GM19438 (cell line): ENCODE results near the gene GATB.
"Not testable (repeated sequence)": the region's sequence is repeated elsewhere in the genome, so short reads cannot be mapped to it uniquely, and the experiment has no call there.

Experiments used
- ATAC-seq: cut with Tn5 transposase; IDR thresholded peaks from one replicate; pipeline ENCODE4 v1.9.1; 2021; ENCODE audit warnings: low read depth; ENCODE audit not compliant: unreplicated experiment

Gene GATB

DNA sequence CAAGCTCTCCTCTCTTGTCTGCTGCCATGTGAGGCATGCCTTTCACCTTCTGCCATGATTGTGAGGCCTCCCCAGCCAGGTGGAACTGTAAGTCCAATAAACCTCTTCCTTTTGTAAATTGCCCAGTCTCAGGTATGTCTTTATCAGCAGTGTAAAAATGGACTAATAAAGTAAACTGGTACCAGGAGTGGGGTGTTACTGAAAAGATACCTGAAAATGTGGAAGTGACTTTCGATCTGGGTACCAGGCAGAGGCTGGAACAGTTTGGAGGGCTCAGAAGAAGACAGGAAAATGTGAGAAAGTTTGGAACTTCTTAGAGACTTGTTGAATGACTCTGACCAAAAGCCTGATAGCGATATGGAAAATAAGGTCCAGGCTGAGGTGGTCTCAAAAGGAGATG, 24.0 kb downstream of the GATB start:
- not testable (repeated sequence) for ATAC-seq

DNA sequence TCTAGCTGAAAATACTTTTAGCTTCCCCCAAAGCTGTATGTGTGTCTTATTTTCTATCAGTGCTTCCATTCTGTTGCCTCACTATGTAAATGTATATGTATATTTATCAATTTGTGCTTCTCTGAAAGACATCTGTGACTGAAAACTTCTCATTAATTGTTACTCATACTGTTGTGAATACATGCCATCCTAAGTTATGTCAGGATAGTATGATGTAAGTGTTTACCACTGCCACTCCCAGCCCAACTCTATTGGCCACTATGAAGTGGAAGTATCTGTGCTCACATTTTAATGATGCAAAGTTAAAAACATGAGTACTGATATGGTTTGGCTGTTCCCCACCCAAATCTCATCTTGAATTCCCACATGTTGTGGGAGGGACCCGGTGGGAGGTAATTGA, 24.4 kb downstream of the GATB start:
- ATAC-seq, result no peak

DNA sequence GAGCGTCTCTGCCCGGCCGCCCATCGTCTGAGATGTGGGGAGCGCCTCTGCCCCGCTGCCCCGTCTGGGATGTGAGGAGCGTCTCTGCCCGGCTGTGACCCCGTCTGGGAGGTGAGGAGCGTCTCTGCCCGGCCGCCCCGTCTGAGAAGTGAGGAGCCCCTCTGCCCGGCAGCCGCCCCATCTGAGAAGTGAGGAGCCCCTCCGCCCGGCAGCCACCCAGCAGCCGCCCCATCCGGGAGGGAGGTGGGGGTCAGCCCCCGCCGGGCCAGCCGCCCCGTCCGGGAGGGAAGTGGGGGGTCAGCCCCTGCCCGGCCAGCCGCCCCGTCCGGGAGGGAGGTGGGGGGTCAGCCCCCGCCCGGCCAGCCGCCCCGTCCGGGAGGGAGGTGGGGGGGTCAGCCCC, 29.1 kb downstream of the GATB start:
- ATAC-seq, result not testable (repeated sequence)

DNA sequence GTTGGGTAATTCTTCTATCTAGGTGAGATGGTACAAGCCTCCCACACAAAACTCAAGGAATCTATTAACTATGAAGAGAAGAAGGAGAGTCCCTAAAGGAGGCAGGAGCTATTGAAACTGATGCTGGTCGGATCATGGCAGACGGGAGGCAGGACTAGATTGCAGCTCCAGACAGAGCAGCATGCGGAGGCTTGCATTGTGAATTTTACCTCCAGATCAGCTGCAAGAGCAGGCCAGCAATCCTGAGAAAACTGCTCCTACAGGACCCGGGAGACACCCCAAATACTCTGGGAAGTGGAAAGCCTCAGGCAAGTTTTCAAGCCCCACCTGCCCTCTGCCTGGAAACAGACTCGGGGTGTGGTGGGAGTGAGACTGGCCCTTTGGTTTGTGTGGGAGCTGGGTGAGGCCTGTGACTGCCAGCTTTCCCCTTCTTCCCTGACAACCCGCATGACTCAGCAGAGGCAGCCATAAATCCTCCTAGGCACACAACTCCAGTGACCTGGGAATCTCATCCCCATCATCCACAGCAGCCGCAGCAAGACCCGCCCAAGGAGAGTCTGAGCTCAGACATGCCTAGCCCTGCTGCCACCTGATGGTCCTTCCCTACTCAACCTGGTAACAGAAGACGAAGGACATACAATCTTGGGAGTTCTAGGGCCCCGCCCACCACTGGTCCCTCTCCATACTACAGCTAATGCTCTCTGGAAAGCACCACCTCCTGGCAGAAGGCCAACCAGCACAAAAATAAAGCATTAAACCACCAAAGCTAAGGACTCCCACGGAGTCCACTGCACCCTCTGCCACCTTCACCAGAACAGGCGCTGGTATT, 30.9 kb downstream of the GATB start:
- no peak for ATAC-seq

DNA sequence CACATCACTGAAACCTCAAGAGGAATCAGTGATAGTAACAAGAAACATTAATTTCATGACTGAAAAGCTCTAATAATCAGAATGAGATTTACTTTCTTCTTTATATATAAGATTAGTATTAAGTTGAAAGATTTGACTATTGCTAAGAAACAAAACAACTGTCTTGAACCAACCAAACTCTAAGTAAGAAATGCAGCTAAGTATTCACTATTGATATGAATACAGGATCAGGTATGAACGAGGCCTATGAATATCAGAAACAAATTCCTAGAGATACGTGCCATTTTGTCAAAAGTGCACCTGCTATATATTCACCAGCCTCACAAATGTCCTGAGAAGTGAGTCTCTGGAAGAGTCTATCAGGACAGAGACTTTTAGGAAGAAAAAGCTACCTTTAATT, 32.1 kb downstream of the GATB start:
- no peak for ATAC-seq

DNA sequence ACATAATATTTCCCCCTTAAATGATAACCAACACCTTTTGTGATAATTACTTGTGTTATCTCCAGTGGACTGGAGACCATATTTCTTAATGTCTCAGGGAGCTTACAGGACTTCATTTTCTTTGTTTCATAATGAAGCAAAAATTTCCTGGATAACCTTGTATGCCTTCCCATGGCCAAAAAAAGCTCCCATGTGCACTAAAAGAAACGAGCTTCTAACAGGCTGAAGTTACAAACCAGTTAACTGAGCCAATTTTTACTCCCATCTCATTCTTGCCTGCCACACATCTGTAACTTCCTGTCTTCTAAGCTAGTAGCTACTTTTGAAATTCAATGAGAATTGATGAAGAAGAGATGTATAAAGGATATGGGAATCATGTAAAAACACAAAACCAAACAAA, 32.8 kb downstream of the GATB start:
- ATAC-seq, result no peak

DNA sequence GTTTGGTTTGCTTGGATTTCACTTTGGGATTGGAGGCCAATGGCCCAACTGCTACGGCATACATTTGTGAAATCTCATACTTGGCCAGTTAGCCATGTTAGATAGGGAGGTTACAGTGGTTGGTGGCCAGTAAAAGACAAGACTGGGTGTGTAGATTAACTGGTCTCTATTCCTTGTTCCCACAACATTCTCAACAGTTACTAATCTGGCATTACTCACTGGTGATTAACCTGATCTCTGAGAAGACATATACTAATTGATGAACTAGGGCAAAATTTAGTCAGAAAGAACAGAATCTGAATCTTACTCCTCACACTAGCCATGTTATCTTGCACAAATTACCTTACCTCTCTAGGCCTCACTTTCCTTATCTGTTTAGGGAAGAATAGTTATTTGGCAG, 33.4 kb downstream of the GATB start:
- no peak for ATAC-seq

DNA sequence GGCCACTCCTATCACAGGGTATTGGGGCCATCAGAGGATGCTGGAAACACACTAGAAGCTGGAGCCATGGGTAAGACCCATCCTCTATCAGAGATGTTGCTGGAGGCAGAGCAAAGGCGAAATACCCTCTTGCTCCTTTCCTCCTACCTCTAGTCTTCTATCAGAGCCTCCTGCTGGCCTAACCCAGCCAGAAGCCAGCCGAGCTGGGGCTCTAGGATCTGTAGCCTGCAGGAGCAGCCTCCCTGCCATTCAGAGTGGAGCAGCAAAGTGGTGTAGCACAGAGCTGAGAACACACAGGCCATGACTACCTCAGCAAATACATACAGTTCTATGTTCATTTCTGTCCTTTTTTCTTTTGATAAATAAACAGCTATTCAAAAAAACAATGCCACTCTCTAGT, 35.7 kb downstream of the GATB start:
- no peak for ATAC-seq

DNA sequence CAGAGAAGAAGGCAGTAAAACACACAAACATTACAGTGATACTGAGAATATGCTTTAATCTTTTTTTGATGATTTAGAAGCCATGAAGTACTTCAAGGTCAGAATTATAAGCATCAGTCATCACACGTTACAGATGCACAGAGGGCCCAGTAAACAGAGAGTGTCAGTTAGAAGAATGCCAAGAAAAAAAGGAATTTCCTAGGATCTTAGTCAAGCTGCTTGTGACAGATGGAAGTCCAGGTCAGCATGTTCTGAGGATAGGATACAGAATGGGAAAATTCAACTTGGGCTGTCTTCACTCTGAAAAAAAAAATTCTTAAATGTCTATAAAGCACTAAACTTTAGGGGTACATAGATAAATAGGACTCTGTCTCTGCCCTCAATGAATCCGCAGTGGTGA, 38.9 kb downstream of the GATB start:
- ATAC-seq, result no peak

DNA sequence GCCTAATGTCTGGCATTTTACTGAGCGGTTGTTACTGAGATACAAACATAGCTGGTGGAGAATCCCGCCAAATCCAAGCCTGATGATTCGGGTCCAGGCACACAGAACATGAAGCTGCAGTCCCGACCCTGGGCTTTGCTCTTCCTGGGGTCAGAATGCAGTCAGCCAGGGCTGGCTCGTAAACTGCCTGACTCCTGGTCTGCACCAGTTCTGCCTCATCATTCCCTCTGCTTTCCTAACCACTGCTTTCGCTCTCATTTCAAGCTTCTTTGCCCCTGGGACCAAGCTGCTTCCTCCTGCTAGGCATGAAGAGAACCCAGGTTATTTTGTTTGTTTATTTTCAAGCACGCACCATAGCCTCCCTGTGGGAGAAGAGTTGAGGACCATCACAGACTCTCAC, 39.3 kb downstream of the GATB start:
- ATAC-seq, result no peak

DNA sequence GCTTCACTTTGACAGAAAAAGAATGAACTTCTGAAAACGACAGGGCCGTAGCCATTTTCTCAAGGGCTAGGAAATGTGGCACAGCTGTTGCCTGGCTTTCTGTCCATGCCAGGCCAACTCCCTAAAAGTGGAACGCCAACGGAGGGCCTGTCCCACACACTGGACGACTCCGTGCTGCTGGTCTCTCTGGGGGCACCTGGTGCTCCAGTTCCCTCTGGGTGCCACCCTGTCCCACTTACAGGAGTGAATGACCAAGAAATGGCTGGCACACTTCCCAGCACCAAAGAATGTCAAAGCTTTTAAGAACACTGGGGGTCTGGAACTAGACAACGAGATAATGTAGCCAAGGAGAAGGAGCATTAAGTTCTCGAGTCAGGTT, 40.9 kb downstream of the GATB start:
- ATAC-seq, result no peak

DNA sequence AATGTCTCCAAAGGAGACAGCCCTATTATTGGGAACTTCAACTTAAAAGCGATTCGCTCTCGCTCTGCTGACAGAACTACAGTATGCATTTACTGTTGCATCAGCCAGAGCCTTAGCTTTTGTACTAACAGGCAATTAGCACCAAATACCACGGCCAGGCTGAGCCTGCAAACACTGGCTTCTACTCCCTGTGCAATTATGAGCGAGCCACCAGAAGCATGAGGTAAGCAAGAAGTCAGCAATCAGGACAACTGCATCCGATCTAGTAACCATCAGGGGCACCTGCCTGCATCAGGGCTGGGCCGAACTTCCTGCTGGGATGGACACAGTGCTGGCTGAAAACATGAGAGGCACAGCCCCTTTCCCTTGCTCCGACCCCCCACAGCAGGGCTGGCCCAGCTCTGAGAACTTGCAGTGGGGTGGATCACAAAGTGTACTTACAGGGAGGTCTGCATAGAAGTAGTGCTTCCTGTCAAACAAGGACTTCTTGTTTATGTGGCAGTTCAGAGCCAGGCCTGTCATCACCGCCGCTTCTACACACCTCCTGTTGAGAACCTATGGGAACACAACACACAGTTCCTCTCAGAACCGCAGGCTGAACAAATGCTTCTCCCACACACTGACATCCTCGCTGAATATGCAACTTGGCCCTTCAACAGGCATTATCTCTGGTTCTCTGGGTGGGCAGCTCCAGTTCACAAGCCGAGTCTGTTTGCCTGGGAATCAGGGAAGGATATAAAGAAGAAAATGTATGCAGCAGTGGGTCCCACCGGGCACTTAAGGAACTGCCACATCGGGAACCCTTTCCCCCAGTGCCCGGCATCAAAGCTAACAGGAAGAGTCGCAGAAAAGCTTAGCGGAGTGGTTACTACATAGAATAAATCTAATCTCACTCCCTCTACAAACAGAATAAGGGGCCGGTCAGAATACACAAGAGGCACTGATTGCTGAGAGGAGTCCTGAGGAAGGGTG, 41.5 kb downstream of the GATB start:
- no peak for ATAC-seq

DNA sequence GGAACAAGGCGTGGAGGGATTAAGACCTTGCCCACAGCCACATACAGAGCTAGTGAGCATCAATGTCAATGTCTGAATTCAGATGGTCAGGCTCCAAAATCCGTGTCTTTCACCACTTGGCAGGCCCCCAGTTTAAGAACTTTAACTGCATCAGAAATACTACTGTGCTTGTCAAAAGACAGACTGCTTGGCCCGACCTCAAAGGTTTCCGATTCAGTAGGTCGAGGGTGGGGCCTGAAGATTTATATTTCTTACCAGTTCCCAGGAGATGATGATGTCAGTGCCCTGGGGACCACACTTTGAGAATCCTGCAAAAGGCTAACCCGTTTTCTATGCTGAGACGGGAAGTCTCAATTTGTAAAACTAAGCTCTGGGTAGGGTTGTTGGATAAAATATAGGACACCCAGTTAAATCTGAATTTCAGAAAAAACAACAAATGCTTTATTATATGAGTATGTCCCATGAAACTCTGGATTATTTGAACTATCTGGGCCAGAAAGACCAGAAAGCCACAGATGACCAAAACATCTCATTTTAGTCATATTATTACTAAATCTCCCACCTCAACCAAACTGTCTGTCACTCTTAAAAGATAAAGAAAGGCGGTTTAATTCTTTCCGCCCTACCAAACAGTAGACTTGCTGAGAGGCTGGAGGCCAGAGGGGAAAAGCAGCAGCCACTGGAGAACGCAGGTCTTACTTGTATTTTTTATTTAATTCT, 42.7 kb downstream of the GATB start:
- no peak for ATAC-seq

DNA sequence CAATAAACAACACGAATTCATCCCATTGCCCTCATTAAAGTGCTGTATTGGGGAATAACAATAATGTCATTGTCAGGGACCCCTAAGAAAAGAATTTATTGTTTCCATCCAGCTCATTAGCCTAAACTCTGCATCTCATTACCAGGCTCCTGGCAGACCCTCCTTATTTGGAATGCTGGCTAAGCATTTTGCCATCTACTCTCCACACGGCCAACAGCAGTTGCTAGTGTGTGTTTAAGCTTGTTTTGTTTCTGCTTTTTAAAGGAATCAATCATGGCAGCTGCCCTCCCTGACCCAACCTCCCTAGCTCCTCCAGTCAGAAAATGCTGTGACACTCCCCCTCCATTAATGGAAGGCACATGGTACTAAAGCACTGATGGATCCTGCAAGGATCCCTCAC, 43.5 kb downstream of the GATB start:
- ATAC-seq, result no peak

DNA sequence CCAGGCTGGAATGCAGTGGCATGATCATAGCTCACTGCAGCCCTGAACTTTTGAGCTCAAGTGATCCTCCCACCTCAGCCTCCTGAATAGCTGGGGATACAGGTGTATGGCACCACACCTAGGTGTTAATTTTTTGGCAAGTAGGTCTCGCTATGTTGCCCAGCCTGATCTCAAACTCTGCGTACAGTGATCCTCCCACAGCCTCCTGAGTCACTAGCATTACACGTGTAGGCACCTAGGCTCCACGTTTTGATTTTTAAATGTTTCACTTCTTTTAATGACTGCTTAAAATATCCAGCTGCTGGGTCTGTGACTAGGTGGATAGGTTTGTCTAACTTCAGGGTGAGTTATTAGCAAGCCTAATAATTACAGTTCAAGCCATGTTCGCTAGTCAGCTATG, 44.5 kb downstream of the GATB start:
- ATAC-seq, result no peak

DNA sequence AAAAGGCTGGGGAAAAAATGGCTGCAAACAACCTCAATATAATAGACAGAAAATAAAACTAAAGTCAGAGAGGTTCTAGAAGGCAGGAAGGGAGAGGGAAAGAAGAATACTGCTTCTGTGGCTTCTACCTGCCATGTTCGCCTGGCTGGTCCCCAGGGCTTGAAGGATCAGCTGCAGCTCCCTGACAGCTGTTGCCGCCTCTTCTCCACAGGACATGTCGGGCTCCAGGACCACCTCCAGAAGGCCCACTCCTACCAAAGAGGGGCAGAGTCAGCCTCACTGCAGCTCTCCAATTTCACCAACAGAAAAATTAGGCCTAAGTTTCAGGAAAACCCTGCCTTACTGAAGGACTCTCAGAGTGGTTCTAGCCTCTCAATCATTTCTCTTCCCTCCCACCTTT, 44.9 kb downstream of the GATB start:
- no peak for ATAC-seq

DNA sequence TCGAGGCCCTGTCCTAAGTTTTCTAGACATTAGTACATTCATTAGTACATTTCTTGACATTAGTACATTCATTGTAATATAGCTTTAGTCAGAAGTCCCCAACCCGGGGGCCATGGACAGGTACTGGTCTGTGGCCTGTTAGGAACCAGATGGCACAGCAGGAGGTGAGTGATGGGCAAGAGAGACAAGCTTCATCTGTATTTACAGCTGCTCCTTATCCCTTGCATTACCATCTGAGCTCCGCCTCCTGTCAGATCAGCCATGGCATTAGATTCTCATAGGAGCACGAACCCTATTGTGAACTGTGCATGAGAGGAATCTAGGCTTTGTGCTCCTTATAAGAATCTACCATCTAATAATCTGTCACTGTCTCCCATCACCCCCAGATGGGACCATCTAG, 48.0 kb downstream of the GATB start:
- ATAC-seq, result no peak

DNA sequence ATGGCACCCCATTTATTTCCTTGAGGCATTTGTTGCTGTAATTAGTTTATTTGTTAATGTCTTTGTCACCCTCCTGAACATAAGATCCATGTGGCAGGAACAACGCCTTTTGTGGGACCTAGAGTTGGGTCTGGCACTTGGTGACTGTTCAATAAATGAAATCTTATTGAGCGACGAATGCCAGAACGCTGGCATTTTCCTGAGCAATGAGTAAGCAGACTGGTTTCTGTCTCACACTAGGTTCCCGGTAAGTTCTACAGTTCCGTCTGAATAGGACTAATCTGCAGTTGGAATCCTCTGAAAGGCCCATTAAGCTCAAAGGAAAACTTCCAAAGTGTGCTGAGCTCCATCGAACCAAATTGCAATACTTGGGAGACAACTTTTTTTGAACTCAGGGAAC, 49.2 kb downstream of the GATB start:
- no peak for ATAC-seq

DNA sequence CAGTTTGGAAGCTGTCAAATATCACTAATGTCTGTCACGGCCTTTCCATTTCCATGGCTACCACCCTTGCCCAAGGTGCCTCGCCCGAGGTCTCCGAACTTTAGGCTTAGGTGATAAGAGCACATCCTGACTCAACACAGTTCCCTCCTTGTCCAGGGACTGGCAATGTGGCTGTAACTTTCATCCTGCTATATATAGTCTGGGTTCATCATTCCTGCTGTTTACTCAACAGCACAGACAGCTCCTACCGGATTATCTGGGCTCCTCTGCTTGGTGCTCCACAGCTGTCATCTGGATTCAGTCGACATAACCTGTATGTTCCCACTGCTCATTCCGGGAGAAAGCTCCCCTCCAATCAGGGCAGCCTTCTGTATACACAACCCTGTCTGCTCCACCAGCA, 51.2 kb downstream of the GATB start:
- ATAC-seq, result no peak

DNA sequence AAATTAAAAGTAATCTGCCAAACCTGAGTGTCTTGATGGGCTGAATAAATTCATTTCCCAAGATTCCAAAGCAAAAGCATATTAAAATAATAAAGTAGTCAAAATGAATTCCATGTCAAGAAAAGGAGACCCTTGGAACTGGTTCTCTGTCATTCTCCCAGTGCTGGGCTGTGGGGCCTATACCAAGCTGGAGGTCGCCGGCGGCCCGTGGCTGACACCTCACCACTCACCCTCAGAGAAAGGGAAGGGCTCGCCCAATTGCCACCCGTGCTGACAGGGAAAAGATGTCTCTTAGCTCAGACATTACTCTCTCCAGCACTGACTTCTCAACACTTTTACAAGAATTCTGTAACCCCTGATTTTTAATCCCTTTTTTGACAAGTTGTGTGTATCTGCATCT, 51.7 kb downstream of the GATB start:
- no peak for ATAC-seq

DNA sequence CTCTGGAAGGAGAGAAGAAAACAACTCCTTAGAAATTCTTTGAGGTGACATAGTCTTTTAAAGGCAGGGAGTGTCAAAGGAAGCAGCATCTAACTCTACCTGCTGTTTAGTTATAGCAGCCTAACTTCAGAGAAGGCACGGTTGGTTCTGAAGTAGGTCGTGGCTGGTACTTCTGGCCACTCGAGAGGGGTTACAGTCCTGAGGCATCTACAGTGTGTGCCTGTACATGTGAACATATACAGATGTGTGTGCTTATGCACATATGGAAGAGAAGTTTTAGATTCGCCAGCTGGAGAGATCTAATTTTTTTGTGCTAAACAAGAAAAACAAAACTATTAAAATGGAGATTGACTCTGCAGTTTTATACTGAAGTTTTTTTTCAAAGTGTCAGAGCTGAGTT, 52.7 kb downstream of the GATB start:
- ATAC-seq, result no peak
